GM10266 (cell line): ENCODE measurements around the gene KCNJ11.
"Not testable (repeated sequence)": the region's sequence is repeated elsewhere in the genome, so short reads cannot be mapped to it uniquely, and the experiment has no call there.

Experiments used
- DNase-seq: peaks from one replicate; pipeline ENCODE4 v3.0.0; 2012; ENCODE audit errors: extremely low spot score
- TF ChIP-seq, protein P1 (sequence below): IDR thresholded peaks from 2 replicates; pipeline ENCODE4 v1.5.1; 2012; ENCODE audit warnings: mild to moderate bottlenecking, low read depth; ENCODE audit not compliant: control insufficient read depth, insufficient read depth; ENCODE audit errors: missing control alignments

KCNJ11 gene

DNA sequence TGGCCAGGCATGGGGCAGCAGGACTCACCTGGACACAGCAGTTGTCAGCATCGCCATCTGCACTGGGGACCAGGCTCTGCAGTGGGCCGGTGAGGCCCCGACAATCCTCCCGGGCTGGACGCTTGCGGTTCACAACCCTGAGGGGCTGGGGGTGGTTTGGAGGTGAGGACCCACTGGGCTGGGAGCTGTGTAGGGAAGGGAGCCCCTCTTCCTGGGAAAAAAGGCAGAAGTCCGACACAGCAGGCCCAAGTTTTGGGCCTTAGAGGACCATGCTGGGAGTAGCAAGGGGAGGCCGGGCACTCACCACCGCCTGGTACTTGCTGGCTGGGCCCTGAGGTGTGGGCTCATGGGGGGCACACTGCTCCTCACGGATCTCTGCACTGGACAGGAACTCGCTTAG lies 39.8 kb upstream of the KCNJ11 start:
- TF ChIP-seq, protein P1, sequence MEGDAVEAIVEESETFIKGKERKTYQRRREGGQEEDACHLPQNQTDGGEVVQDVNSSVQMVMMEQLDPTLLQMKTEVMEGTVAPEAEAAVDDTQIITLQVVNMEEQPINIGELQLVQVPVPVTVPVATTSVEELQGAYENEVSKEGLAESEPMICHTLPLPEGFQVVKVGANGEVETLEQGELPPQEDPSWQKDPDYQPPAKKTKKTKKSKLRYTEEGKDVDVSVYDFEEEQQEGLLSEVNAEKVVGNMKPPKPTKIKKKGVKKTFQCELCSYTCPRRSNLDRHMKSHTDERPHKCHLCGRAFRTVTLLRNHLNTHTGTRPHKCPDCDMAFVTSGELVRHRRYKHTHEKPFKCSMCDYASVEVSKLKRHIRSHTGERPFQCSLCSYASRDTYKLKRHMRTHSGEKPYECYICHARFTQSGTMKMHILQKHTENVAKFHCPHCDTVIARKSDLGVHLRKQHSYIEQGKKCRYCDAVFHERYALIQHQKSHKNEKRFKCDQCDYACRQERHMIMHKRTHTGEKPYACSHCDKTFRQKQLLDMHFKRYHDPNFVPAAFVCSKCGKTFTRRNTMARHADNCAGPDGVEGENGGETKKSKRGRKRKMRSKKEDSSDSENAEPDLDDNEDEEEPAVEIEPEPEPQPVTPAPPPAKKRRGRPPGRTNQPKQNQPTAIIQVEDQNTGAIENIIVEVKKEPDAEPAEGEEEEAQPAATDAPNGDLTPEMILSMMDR: no peak
- DNase-seq: no peak

DNA sequence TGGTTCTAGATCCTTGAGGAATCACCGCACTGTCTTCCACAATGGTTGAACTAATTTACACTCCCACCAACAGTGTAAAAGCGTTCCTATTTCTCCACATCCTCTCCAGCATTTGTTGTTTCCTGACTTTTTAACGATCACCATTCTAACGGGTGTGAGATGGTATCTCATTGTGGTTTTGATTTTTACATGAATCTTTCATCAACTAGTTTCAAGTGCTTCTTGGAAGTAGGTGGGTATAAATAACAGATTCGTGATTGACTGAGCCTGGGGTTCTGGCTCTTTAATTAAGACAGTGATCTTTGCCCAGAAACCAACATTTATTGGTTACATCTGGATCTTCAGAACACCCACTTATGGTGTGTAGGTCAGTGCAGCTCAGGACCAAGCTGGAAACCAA lies 37.8 kb upstream of the KCNJ11 start:
- DNase-seq: not testable (repeated sequence)

DNA sequence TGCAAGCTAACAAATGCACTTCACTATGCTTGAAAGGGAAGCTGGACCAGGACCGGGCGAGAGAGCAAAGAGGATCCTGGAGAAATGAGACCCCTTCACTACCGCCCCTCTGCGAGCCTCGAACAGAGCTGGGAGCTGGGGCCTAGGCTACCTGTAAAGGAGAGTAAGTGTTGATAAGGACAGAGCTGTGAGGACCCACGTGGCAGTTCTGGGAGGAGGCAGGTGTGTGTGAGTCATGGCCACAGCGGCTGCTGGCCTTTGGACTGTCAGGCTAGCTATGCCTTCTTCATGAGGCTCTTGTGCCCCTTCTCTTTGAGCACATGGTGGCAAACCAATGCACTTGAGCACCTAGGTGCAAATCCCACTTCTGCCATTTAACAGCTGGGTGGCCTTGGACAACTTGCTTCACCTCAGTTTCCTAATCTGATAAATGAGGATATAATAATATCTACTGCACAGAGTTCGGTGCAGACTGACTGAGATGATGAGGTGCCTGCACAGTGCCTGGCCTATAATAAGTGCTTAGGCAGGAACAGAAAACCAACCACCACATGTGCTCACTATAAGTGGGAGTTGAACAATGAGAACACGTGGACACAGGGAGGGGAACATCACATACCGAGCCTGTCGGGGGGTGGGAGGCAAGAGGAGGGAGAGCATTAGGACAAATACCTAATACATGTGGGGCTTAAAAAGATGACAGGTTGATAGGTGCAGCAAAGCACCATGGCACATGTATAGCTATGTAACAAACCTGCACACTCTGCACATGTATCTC lies 35.3 kb upstream of the KCNJ11 start:
- TF ChIP-seq, protein P1: no peak
- DNase-seq: no peak

DNA sequence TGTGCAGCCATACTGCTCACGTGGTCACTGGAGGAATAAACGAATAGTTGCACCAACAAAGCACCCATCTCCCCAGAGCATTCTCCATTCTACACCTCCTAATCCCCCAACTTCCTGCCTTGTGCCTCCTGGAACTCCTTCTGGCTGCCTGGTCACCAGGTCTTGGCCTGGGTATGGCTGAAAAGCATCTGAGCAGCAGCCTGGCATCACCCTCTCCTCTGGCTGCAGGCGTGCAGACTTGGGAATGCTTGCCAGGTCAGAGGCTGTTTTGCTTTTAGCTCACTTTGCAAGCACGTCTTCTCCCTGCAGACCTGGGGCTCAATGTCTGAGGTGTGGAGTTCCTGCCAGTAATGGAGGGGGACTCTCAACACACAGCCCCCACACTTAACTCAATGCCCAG lies 33.3 kb upstream of the KCNJ11 start:
- TF ChIP-seq, protein P1: no peak
- DNase-seq: no peak

DNA sequence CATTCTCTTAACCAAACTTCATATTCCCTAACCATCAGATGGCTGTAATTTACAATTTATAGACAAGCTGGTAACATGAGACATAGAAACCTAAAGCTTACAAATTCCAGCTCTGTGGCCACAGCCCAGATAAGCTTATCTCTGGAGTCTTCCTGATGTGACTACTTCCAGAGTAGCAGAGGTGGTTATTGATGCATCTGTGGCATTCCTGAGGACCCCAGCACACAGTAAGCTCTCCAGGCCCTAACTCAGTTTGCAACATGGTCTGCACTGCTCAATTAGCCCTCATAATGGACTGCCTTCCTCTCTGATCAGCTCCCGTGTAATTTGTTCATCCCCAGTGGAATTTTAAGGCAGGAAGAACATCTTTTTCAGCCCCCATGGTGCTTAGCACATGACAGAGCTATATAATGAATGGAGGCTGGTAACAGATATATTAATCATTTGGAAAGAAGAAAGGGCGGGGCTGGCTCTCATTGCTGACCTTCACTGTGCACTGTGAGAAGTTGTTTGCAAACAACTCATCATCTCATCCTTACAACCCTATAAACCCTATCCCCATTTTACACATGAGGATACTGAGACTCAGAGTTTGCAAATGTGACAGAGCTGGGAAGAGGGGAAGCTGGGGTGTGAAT lies 30.1 kb upstream of the KCNJ11 start:
- TF ChIP-seq, protein P1: no peak
- DNase-seq: no peak

DNA sequence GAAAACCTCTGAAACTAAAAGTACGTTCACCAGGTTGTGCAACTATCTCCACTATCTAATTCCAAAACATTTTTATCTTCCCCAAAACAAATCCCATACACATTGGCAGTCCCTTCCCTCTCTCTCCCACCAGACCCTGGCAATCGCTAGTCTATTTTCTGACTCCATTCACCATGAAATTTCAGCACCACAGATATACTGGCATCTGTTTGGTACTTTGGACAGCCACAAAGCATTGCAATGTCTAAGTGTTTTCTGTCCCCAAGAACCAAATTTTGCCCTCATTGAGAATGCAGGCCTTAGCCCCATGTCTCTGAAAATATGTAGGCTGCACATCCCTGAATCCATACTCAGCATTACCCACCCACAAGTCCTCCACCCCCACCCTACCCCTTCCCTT lies 28.0 kb upstream of the KCNJ11 start:
- TF ChIP-seq, protein P1: no peak
- DNase-seq: no peak

DNA sequence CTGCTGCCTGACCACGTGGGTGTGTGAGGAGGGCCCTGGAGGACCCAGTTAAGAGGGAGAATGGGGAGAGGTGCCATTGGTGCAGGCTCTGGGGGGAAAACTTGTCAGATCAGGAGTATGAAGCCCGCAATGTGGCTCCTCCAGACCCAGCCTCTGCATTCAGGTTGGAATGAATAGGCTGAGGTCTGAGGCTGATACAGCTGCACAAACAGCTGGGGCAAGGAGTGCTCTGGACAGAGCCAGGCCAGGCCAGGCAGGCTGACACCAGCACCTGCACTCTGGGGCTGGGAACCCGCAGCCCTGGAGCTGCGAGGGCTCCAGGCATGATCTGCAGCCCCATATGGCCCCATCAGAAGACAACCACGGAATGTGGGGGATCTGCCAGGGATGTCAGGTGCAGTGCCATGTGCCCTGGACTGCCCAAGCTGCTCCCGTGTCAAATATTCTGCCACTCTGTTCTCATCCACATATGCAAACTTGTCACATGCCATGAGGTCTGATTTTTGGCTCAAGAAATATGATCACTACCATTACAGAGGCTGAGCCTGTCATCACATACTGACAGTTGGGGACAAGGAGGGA lies 27.2 kb upstream of the KCNJ11 start:
- TF ChIP-seq, protein P1: no peak
- DNase-seq: no peak
